Breast epithelium (tissue), 3 donors: ENCODE results near the gene RASL11A.
"Not testable (repeated sequence)": the region's sequence is repeated elsewhere in the genome, so short reads cannot be mapped to it uniquely, and the experiment has no call there.

Source experiments
- POLR2A ChIP-seq: fragments of 450-650 bp; IDR thresholded peaks from one replicate; pipeline ENCODE4 v1.6.1; 2016; ENCODE audit warnings: antibody characterized with exemption, mild to moderate bottlenecking, moderate library complexity
- POLR2AphosphoS5 ChIP-seq, 3 donors: sonication (generic); formaldehyde crosslinking; IDR thresholded peaks; one replicate each; pipeline ENCODE4 v1.6.1; 2017; ENCODE audit warnings: antibody characterized with exemption in 3 of 3
- TF ChIP-seq, protein P1 (sequence below), 3 donors: fragments of 450-650 bp; IDR thresholded peaks; one replicate each; pipeline ENCODE4 v1.5.1; 2016 to 2017; ENCODE audit warnings: antibody characterized with exemption in 3 of 3, mild to moderate bottlenecking in 3 of 3, moderate library complexity in 3 of 3

DNA sequence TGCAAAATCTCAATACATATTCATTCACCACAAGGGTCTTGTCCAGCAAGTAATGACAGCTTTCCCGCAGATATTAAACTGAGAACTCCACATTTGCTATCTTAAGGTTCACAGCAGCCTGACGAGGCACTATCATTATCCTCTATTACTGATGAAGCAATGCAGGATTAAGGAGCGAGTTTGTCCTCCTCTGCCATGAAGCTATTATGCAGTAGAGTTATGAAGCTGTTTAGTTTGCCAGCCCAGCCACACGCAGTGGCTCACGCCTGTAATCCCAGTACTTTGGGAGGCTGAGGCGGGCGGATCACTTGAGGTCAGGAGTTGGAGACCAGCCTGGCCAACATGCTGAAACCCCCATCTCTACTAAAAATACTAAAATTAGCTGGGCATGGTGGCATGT, 29.8 kb downstream of the RASL11A start:
- TF ChIP-seq, protein P1, sequence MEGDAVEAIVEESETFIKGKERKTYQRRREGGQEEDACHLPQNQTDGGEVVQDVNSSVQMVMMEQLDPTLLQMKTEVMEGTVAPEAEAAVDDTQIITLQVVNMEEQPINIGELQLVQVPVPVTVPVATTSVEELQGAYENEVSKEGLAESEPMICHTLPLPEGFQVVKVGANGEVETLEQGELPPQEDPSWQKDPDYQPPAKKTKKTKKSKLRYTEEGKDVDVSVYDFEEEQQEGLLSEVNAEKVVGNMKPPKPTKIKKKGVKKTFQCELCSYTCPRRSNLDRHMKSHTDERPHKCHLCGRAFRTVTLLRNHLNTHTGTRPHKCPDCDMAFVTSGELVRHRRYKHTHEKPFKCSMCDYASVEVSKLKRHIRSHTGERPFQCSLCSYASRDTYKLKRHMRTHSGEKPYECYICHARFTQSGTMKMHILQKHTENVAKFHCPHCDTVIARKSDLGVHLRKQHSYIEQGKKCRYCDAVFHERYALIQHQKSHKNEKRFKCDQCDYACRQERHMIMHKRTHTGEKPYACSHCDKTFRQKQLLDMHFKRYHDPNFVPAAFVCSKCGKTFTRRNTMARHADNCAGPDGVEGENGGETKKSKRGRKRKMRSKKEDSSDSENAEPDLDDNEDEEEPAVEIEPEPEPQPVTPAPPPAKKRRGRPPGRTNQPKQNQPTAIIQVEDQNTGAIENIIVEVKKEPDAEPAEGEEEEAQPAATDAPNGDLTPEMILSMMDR (IDR thresholded peaks at IDR 0.05), result not testable (repeated sequence)
- not testable (repeated sequence) for TF ChIP-seq POLR2AphosphoS5 (IDR thresholded peaks at IDR 0.05); POLR2A
